HG03159 (cell line): ENCODE measurements around the gene CWF19L1.
A peak's percentile ranks its signal among the peaks of the same experiment; 100 is the strongest.
"Not testable (repeated sequence)": the region's sequence is repeated elsewhere in the genome, so short reads cannot be mapped to it uniquely, and the experiment has no call there.

ENCODE experiments used
- ATAC-seq: cut with Tn5 transposase; IDR thresholded peaks from one replicate; pipeline ENCODE4 v1.9.1; 2021; ENCODE audit warnings: mild to moderate bottlenecking, moderate library complexity; ENCODE audit not compliant: unreplicated experiment

Gene CWF19L1

DNA sequence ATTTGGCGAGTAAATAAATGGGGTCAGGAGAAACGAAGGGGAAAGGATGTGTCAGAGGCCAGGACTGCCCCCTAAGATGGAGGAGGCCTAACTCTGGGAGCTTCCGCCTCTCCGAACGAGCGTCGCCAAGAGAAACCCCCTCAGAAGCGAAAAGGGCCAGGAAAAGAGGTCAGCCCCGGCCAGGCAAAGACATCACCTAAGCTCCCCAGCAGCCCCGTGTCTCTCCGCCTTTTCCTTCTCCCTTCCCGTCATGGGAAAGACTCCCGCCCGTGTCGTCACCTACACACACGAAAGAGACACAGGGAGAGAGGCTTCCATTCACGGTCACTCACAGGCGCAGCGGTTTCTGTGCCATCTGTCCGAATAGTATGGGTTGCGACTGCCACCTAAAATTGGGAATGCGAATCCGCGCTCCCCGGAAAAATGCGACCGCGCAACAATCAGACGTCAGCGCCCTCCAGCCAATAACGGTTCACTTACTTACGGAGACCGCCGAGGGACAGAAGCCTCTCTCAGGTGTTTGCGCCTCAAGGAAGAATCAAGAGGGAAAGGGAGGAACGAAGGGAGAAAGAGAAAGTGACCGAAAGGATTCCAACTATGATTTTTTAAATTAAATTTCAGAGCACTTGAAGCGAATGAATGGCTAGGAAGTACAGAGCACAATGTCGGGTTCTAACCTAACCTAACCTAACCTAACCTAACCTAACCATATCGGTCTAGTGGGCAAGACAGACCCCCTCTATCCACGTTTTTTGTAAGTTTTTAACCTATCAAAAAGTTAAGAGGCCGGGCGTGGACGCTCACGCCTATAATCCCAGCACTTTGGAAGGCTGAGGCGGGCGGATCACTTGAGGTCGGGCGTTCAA lies at the start of gene CWF19L1:
Gene CWF19L1, minus strand, starts transcription at position 400 of the 866 bp plus-strand sequence. Its CDS starts 45 bp downstream, at position 355.
- peak; percentile 71 for ATAC-seq

DNA sequence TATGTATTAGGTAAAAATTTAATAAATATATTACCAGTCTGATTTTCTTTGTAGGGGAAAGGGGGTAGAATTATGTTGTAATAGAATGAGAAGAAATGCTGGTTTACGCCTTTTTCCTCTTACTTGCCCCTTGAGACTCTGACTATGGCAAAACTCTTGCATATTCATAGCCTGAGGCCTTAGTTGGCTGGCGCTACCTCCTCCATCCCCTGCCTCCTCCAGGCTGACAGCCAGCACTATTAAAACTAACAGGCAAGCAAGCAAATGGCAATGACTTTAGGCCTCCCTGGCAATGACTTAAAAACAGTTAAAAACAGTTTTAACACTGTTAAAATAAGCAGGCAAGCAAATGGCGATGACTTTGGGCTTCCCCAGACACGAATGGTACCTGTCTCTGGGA lies 48.2 kb upstream of the CWF19L1 start:
- ATAC-seq, result no peak

DNA sequence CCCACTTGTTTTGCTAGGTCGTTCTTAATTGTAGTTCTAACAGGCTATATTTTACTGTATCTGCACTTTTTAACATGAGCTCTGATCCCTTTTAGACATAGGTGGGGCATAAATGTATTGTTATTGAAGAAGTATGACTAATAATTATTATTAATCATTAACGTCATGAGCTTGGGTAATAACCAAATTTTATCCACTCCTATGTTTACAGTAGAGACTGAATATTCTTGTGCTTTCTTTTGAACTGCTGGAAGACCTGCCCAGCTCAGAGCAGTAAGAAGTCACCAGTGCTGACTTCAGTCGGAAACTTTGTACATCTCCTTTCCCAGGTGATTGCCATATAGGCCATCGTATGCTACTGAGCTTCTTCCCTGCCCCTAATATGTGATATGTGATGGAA lies 43.9 kb upstream of the CWF19L1 start:
- ATAC-seq, result no peak

DNA sequence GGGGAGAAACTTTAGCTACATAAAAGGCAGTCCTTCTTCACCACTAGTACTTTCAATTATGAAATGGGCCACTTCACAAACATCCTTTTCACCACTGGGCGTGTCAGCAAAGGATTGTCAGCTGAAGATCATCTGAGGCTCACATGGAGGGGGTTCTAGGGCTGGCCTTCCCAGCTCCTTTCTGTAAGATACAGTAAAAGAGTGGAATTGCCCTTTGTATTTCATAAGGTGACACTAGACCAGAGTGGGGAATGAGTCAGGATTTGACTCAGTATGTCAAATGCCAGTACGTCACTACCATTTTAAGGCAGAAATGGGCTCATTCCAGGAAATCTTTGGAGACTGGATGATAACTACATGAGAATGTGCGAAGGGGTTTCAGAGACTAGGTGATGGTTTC lies 40.2 kb upstream of the CWF19L1 start:
- no peak for ATAC-seq

DNA sequence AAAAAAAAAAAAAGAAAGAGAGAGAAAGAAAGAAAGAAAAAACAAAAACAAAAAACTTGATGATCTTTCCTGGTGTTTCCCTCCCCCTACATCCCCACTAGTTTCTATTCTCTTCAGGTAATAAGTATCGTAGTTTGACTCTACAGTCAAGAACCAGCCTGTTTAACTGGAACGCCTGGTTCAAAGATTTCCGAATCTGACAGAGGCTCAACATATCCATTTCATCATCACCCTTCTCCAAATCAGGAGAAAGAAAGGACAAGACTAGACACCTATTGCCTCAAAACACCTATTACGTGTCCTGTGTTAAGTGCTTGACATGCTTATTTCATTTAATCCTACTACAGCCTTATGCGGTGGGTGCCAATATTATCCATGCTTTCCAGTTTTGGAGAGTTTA lies 39.4 kb upstream of the CWF19L1 start:
- no peak for ATAC-seq

DNA sequence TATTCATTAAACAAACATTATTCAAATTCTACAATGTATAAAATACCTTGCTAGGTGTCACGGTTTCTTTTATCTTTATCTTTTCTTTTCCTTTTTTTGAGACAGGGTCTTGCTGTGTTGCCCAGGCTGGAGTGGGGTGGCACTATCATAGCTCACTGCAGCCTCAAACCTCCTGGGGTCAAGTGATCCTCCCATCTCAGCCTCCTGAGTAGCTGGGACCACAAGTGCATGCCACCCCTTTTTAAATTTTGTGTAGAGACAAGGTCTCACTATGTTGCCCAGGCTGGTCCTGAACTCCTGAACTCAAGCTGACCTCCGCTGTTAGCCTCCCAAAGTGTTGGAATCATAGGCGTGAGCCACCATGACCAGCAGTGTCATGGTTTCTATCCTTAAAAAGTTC lies 37.0 kb upstream of the CWF19L1 start:
- ATAC-seq, result no peak

DNA sequence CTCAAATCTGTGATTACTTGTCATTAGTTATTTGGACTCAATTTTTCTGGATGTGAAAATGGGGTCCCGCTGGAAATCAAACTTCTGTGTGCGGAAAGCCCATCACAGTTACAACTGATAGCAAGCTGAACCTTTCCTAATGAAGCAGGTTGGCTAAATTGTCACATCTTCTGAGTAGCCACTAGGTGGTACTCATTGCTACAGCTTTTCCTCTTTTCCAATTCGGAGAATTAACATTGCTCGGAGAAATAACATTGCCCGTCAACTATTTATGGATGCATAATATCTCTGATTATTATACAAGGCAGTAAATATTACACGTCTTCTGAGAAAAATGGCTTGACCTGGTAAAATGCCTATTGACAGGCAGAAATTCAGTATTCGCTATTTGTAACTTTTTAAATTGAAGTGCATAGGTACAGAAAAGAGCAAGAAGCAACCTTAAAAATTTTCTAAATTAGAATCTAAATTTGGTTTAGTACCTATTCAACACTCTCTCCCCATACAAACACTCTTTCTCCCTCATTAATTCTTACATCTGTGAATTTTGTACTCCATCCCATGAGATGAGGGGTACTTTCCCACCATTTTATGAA lies 36.4 kb upstream of the CWF19L1 start:
- no peak for ATAC-seq

DNA sequence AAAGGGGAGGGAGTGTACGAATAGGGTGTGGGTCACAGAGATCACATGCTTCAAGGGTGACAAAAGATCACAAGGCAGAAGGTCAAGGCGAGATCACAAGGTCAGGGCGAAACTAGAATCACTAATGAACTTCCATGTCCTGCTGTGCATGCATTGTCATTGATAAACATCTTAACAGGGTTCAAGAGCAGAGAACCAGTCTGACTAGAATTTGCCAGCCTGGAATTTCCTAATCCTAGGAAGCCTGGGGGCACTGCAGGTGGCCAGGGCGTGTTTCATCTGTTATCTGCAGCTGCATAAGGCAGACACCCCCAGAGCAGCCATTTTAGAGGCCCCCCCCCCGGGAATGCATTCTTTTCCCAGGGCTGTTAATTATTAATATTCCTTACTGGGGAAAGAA lies 33.7 kb upstream of the CWF19L1 start:
- ATAC-seq, result not testable (repeated sequence)

DNA sequence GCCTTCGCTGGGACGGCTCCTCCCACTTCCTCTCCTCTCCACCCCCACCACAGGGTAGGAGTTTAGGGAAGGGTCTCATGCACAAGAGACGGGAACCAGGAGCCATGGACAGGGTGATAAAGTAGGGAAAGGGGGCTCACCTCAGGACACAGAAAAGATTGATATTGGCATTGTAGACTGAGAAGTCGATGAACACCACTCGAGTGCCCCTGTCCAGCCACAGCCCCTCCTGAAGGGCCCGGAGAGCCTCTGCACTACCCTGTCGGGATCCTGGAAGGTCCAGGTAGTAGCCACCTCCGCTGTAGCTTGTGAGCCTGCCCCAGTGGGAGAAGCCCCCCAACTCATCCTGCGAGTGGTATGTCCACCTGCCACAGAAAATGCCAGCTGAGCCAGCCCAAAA lies 29.8 kb upstream of the CWF19L1 start:
- ATAC-seq, result no peak

DNA sequence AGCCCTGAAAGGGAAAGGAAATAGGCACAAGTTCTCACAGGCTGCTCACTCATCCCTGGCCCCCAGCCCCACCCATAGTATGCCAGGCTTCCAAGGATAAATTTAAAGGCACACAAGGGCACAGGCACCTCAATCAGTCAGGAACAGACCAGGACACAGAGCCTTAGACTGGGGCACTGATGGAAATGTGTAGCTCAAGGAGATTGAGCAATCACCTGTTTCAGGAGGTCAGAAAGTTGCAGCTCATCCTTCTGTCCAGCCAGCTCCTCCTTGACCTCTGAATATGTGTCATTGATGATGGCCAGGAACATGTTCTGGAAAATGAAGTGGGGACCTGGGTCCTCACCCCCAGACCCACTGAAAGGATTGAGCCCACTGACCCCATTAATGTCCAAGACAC lies 25.6 kb upstream of the CWF19L1 start:
- no peak for ATAC-seq

DNA sequence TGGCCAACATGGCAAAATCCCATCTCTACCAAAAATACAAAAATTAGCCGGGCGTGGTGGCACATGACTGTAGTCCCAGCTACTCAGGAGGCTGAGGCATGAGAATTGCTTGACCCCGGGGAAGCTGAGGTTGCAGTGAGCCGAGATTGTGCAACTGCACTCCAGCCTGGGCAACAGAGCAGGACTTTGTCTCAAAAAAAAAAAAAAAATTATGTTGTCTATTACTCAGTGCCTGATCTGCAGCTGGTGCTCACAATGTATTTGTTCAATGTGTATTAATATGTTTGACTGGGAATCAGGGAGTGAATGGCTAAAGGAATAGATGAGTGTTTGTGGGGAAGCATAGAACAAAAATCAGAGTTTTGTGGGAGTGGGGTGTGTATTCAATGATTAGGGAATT lies 24.9 kb upstream of the CWF19L1 start:
- ATAC-seq, result not testable (repeated sequence)

DNA sequence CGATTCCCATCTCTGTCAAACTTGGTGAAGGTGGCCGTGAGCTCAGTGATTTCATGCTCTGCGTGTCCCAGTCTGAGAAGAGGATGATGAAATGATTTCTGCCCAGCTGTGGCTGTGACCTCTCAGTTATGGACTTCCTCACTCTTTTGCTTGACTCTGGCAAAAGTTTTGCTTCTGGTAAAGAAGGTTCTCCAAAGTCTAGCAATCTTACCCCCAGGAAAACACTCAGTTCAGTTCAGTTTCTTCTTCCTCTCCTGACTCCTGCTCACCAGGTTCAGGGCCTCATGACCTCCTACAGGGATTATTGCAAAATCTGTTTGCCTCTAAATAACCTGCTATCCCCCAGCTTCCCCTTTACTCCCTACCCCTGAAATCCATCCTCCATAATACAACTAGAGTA lies 23.9 kb upstream of the CWF19L1 start:
- no peak for ATAC-seq

DNA sequence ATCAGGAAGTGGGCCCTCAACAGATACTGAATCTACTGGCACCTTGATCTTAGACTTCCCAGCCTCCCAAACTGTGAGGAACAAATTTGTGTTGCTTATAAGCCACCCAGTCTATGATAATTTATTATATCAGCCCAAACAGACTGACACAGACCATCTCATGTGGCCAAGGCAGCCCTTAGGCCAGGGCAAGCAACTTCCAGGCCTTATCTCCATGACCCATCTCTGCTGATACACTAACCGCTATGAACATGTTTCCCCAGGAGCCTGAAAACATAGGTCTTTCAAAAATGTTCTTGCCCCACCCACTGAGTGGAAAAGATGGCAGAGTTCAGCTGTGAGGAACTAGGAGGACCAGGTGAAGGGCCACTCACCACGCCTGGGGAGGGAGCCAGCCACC lies 22.2 kb upstream of the CWF19L1 start:
- no peak for ATAC-seq

DNA sequence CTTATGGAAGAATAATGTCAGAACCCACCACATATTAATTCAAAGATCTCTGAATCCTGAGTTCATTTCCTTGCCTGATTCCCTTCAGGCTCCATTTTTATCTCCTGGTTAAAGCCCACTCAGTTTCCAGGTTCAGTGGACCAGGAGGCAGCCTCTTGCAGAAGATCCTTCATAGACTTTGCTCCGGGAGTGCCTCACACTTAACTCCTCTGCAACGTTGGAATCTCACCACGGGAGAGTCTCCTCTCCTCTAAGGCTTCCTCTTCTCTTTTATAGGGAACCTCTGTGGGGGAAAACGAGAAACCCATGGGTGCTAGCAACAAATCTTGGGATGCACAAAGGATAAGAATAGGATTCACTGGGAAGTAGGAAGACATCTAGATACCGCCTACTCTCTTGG lies 20.8 kb upstream of the CWF19L1 start:
- no peak for ATAC-seq

DNA sequence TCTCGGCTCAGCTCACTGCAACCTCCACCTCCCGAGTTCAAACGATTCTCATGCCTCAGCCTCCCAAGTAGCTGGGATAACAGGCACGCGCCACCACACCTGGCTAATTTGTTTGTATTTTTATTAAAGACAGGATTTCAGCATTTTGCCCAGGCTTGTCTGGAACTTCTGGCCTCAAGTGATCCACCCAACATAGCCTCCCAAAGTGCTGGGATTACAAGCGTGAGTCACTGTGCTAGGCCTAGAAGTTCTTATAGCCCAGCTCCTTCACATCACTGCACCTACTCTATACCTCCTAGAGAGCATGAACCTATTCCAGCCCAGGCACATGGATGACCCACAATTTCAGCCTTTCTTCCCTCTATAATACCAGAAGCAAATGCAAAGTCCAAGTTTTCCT lies 20.3 kb upstream of the CWF19L1 start:
- no peak for ATAC-seq

DNA sequence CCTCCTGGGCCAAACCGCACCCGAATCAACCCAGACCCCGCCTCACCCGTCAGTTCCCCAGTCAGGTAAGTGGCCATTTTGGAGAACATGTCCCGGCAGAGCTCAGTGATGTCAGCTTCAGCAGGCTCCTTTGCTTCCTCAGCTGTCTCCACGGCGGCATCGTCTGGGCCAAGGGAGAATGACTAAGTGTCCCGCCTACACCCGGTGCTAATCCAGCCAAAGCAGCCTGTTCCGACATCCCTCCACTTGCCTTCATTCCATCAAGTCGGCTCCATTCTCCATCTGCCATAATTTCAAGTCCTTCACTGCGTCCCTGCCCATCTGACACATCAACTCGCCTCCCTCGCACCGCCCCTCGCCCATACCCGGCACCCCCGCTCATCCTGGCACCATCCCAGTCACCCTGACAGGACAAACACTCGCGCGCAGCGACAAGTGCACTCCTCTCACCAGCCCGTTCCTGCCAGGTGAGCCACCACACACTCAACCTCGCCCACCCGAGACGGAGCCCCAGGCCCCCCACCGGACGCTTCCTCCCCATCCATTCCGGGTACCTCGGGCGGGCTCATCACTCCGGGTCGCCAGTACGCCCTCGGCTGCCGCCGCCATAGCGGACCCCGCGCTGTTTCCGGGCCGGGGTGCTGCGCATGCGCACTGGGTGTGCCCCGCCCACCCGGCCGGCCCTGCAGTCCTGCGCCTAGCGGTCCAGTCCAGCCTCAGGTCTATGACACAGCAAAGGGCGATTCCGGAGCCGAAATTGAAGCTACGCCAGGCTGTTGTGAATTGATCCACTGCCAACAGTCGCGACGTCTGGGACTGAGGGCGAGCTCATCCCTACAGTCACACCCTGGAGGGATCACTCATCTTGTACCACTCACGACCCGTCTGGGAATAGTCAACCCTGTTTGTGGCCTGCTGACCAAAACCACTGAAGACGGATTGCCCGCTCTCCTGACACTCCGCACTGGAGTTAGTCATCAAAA lies 18.9 kb upstream of the CWF19L1 start, which contains the start of gene BLOC1S2:
Gene BLOC1S2, minus strand, starts transcription at position 630 of the 983 bp plus-strand sequence. Its CDS starts 21 bp downstream, at position 609.
- peak; percentile 78 for ATAC-seq

DNA sequence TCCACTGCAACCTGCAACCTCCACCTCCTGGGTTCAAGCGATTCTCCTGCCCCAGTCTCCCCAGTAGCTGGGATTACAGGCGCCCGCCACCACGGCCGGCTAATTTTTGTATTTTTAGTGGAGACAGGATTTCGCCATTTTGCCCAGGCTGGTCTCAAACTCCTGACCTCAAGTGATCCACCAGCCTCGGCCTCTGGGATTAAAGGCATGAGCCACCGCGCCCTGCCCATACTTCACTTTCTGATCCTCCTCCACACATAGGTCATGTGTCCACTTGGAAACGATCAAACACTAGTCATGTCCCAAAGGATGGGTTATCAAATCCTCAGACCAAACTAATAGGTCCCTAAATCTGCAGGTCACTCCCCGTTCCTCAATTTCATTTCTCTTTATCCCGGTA lies 17.9 kb upstream of the CWF19L1 start:
- not testable (repeated sequence) for ATAC-seq

DNA sequence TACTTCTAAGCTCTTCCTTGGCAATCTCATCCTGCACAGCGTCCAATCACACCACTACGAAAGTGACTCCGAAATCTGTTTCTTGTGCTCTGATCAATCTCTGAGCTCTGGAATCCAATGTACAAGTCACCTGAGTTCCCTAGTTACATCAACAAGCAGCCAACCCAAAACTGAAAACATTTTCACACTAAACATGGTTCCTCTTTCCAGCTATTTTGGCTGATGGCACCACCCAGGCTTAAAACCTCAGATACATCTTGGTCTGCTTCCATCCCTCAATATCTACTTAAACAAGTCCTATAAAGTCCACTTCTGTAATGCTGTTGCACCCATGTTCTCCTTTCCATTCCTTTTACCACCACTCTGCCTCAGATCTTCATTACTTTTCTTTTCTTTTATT lies 15.5 kb upstream of the CWF19L1 start:
- no peak for ATAC-seq

DNA sequence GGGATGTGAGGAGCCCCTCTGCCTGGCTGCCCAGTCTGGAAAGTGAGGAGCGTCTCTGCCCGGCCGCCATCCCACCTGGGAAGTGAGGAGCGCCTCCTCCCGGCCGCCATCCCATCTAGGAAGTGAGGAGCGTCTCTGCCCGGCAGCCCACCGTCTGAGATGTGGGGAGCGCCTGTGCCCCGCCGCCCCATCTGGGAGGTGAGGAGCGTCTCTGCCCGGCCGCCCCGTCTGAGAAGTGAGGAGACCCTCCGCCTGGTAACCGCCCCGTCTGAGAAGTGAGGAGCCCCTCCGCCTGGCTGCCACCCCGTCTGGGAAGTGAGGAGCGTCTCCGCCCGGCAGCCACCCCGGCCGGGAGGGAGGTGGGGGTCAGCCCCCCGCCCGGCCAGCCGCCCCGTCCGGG lies 9.5 kb upstream of the CWF19L1 start:
- ATAC-seq, result not testable (repeated sequence)

DNA sequence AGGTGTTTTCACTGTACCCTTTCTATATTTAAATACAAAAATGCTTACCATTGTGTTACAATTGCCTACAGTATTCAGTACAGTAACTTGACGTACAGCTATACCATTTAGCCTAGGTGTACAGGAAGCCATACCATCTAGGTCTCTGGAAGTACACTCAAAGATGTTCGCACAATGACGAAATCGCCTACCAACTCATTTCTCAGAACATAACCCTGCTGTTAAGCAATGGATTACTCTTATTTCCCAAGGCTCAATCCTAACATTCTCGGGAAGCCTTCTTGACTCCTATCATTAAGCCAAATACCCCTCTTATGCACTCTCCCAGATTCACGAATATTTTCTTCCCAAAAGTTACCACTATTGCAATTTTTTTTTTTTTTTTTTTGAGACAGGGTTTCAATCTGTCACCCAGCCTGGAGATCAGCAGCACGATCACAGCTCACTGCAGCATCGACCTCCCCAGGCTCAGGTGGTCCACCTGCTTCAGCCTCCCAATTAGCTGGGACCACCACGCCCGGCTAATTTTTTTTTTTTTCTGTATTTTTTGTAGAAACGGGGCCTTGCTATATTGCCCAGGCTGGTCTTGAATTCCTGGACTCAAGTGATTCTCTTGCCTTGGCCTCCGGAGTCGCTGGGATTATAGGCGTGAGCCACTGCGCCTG lies 1.5 kb downstream of the CWF19L1 start:
- ATAC-seq, result no peak

DNA sequence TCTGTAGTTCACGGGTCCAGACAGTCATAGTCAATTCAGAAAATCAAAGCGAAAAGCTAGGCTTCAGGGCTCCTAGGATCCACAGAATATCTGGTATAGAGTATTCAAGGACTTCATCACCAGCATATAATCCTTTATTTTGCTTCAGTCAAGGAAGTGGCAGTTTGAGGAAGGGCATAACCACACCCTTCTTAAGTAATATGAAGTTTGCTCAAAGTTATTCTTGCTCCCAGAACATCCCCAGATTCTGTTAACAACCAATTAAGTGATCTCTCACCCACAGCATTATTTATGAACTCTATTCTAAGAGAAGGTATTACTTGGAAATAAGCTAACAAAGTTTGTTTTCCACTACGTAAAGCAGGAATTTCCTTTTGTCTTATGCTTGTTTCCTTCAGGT lies 13.2 kb downstream of the CWF19L1 start:
- ATAC-seq, result no peak
